Activated CD4-positive, alpha-beta T cell treated with anti-CD3 and anti-CD28 coated beads for 24 hours (primary cell): ENCODE data around the gene NOL12.
"Not testable (repeated sequence)": the region's sequence is repeated elsewhere in the genome, so short reads cannot be mapped to it uniquely, and the experiment has no call there.

Source experiments
- DNase-seq, 2 donors: peaks; one replicate each; pipeline ENCODE4 v3.0.0-alpha.2; 2020; ENCODE audit warnings: low read depth in 2 of 2

NOL12 gene, protein sequence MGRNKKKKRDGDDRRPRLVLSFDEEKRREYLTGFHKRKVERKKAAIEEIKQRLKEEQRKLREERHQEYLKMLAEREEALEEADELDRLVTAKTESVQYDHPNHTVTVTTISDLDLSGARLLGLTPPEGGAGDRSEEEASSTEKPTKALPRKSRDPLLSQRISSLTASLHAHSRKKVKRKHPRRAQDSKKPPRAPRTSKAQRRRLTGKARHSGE

DNA sequence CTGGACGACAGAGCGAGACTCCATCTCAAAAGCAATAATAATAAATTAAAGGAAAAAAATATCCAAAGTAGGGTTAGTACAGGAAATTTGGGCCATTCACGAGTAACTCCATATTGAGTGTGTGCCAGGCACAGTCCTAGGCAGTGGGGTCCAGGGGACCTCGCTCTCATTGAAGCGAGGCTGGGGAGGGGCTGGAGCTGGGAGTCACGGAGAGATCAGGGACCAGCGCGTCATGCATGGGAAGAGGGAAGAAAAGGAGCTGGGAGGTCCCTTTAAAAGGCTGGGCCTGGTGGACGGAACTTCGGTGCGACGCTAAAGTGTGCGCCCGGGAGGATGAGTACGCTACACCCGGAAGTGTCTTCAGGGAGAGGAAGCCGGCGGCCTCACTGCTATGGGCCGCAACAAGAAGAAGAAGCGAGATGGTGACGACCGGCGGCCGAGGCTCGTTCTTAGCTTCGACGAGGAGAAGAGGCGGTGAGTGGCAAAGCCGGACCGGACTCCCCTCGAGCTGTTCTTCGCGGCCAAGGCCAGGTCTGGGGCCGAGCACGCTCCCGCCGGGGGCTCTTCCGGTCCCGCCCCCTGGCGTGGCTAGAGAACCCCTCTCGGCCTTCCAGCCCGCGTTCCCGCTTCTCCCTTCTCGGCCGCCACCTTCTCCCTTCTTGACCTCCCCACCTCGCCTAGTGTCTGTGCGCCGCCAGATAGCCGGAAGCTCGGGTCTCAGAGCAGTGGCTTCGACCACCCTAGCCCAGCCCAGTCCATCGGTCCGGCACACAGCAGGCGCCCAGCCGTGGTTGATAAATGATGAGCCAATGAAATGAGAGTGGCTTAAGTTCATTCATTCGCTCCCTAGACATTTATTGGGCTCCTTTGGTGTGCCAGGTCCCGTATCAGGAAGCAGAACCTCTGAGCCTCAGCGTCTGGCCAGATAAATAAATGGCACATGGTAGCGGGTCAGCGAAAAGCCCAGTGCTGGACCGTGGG lies at the start of gene NOL12:
TSS of gene NOL12 (plus strand) at position 342 of the 981 bp plus-strand sequence. CDS start at position 392, 50 bp downstream.
- DNase-seq: peak; percentile 62

DNA sequence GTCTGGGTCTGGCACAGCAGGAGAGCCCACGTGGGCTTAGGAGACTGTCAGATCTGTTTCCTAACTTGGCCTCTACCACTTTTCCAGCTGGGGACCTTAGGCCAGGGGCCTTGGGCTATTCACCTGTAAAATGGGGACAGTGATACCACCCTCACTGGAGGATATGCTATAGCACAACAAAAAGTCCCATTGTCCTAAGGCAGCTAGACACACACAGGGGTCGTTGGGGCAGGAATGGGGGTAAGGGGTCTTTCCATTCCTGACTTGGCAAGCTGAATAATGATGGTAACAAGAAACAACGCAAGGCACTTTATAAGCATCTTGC lies 49.2 kb upstream of the NOL12 start:
- no peak for DNase-seq

DNA sequence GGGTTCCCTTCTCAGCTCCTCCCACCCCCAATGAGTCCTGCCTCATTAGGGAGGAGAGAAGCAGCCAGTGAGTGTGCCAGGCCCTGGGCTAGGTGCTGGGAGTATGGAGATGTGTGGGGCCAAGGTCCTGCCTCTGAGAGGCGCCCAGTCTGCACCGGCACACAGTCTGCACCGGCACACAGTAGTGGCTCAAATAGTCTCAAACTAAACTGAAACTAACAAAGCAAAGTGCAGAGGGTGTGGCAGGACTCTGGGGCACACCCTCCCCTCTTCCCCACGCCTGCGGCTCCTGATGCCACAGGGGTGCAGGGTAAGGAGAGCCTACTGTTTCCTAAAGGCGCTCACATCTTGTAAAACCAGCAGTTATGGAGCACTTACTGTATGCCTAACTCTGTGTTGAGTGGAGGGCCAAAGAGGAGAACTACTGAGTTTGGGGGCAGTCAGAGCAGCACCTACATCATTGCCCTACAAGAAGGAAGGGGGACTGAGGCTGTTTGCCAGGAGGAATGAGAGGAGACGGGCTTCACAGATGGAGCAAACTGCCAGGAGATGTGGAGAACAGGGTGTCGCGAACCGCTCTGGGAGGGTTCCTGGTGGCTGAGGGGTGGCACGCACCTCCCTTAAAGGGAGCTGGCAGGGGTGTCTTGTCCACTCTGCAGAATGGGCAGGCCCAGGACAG lies 47.6 kb upstream of the NOL12 start:
- DNase-seq: no peak

DNA sequence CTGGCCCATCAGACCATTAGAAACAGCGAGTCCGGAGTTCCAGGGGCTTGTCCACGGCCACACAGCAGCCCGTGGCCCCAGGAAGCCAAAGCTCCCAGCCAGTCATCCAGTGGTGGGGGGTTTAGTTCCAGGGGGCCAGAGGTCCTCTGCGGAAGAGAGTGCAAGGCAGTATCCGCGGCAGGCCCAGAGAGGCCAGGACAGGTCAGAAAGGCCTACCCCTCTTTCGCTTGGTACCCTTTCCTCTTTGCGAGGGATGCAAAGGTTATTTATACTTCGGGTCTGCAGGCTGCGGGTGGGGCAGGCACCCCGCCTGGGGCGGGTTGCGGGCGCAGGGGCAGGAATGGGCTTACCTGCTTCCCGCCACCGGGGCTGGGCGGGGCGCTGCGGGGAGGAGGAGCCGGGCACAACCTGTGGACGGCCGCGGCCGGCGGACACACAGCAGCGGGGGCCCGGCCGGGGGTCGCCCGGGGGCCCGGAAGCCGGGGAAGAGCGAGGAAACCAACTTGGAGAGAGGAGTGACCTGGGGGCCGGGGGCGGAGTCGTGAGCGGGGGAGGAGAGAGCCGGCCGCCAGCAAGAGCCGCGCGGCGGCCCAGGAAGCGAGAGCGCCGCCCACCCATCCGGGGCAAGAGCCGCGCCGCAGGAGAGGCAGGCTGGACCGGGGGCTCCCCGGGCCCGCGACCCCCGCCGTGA lies 46.9 kb upstream of the NOL12 start, which contains the start of gene SH3BP1:
TSS of gene SH3BP1 (plus strand) at position 600 of the 691 bp plus-strand sequence. CDS start 119 bp downstream, outside the sequence.
- peak in 1 of 2 donors; percentile 49 for DNase-seq

DNA sequence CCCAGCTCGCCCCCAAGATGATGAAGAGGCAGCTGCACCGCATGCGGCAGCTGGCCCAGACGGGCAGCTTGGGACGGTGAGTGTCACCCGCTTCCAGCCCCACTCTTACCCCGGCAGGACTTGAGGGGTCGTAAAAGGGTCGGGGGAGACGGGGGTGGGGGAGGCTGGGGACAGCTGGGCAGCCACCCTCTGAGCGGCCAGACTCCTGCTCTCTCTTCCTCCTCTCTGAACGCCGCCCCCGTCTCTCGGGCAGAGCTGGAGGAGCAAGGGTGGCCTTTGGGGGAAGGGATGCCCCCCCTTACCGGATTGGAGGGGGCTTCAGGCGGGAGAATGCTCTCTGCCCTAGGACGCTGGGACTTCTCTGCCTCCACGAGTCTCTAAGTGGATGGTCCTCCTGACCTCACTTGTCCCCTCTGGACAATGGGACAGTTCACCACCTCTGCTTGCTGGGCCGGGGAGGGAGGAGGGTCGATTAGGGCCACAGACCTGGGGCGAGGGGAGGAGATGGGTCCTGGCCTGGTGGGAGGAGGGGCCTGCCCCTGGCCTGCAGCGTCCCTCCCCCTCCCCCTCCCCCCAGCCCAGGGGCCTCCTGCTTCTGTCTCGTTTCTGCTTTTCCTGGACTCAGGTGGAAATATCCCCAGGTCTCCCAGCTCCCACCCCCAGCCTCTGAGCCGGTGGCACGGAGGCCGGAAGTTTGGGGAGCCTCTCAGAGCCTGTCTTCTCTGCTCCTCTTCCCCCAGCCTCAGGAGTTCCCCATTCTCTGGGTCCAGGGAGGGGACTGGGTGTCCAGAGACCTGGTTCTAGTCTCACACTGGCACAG lies 46.2 kb upstream of the NOL12 start:
- DNase-seq: no peak

DNA sequence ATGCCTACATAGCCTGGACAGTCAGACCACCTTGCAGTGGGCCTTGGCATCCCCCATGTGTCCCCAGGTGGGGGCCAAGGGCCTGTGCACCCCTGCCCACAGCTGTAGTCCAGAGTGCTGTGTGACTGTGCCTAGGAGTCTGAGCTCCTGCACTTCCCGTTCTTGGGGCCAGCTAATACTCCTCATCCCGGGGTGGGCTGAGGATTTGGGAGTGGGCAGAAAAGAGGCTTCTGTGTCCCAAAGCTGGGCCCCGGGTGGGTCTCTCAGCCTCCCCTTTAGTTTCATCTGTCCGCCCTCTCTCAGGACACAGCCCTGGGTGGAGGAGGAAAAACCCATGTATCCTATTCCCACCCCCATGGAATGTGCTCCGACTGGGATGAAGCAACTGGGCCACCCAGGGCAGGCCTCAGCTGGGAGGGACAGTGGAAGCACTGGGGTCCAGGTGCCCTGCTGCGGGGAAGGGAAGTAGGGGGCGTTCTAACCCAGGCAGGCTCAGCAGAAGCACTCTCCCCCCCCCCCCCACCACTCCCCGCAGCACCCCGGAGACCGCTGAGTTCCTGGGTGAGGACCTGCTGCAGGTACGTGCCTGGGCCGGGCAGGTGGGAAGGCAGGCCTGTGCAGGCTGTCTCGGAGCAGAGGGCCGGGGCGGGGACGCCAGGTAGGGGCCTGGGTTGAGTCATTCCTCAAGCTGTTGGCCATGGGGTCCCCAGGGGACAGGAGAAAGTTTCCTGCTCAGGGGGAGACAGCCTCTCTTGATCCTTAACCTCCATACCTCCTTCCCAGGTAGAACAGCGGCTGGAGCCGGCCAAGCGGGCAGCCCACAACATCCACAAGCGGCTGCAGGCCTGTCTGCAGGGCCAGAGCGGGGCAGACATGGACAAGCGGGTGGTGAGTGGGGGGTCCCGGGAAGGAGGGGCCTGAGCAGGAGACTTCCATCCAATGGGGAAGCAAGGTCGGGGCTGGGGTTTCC lies 45.3 kb upstream of the NOL12 start:
- no peak for DNase-seq

DNA sequence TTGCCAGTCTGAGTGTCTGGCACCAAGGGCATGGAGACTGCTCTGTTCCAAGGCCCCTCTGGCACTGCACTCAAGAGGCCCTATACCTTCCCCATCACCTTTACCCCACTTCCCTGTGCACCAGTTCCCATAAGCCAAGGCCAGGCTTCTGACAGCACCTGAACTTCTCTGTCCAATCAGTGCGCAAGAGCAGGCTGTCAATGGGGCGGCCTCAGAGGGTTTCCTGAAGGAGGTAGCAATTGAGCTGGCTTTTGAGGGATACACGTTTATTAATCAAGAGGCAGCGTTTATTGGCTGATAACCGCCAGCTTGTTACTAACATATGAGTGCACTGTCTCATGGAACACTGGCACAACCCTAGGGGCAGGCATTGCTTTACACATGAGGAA lies 44.6 kb upstream of the NOL12 start:
- DNase-seq: no peak

DNA sequence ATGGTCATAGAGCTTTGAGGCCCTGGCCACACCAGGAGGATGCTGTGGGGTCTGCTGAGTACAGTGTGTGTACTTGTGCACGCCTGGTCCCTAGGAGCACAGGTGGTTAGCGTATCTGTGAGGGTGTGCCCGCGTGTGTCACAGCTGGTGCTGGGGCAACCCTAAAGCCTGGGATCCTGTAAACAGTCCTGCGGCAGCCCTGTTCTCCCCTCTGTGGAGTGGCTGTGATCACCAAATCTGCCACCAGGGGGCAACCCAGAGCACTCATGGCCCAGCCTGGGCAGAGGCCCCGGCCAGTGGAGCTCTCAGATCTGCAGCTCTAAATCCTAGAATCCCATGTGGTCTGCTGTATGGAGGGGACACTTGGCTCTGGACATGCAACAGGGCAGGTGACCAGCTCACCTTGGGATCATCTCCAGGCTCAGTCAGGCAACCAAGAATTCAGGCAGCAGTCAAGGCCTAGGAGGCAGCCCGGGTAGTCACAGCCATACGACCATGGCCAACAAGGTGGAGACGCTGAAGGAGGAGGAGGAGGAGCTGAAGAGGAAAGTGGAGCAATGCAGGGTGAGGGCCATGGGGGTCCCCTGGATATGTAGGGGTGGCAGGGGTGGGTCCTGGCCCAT lies 42.8 kb upstream of the NOL12 start:
- peak; percentile 83 to 91 for DNase-seq

DNA sequence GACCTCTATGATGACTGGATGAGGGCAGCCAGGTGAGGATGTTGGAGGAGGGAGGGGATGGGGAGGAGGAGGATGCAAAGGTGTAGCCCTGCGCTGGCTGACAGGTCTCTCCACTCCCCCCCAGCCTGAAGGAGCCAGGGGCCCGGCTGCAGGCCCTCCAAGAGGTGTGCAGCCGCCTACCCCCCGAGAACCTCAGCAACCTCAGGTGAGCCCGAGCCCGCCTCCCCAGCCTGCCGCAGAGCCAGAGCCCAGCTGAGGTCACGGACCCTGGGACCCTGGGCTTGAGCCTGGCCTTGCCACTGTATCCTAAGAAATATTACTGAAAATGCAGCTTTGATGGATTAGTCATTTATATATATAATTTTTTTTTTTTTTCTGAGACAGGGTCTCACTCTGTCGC lies 38.8 kb upstream of the NOL12 start:
- no peak for DNase-seq

DNA sequence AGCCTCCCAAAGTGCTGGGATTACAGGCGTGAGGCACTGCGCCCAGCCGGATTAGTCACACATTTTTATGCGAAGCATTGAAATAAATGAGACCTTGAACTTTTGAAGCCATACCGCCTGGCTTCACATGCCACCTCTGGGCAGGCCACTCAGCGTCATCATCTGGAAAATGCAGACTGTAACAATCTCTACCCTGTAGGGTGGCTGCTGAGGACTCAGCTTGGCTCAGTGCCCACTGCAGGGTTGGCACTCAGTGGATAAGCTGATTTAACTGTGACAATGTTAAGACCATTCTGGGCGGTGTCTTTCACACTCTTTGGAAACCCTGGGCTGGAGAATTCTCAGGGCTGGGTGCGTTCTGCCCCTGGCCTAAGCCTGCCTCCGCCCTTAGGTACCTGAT lies 38.2 kb upstream of the NOL12 start:
- DNase-seq: no peak

DNA sequence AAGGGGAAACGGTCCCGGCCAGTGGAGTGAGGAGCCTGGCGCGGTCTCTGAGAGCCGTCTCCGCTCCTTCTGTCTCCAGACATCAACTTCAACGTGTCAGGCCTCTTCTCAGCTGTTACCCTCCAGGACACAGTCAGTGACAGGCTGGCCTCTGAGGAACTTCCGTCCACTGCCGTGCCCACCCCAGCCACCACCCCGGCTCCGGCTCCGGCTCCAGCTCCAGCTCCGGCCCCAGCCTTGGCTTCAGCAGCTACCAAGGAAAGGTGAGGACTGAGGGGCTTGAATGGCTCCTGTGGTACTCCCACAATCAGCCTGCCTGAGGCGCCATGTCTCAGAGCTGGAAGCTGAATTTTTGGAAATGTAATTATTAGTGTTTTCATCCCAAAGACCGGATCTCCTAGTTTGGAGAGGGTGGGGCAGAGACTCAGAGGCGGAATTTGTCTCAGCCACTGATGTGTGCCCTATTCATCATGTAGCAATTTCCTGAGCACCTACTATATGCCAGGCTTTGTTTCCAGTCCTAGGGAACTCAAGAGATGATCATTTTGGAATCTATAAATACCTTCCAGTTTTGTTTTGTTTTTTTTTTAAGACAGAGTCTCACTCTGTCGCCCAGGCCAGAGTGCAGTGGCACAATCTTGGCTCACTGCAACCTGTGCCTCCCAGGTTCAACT lies 35.5 kb upstream of the NOL12 start:
- no peak for DNase-seq

DNA sequence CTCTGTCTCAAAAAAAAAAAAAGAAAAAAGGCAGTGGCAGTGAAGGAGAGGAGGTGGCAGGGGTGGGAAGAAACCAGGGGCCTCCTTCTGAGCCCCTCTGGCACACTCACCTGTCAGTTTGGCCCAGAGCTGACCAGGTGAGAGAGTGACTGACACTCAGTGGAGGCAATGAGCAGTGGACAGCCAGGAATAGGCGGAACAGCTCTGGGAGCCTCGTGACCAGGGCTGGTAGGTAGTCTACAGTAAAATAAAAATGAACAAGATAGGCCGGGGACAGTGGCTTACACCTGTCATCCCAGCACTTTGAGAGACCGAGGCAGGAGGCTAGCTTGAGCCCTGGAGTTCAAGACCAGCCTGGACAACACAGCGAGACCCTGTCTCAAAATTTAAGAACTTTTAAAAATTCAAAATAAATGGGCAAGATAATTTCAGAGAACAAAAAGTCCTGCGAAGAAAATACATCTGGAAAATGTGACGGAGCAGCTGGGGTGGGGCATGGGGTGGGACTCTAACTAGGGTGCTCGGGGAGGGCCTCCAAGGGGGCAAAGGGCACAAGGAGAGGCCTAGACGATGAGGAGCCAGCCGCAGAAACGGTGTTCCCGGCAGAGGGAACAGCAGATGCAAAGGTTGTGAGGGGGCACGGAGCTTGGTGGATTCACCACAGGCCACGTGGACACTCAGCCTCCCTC lies 31.4 kb upstream of the NOL12 start:
- no peak for DNase-seq

DNA sequence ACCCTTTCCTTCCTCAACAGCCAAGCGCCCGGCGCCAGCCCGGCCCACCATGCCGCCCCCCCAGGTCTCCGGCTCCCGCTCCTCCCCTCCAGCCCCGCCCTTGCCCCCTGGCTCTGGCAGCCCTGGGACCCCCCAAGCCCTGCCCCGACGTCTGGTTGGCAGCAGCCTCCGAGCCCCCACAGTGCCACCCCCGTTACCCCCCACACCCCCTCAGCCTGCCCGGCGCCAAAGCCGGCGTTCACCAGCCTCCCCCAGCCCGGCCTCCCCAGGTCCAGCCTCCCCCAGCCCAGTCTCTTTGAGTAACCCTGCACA lies 30.9 kb upstream of the NOL12 start:
- DNase-seq: no peak

DNA sequence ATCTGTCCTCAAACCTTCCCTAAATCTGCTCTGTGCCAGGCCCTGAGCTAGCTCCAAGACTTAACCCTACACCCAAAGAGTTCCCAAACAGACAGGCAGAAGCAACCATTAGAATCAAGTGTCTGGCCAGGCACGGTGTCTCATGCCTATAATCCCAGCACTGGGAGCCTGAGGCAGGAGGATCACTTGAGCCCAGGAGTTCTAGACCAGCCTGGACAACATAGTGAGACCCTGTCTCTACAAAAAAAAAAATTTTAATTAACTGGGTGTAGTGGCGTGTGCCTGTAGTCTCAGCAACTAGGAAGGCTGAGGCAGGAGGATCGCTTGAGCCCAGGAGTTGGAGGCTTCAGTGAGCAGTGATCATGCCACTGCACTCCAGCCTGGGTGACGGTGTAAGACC lies 29.6 kb upstream of the NOL12 start:
- DNase-seq: not testable (repeated sequence)

DNA sequence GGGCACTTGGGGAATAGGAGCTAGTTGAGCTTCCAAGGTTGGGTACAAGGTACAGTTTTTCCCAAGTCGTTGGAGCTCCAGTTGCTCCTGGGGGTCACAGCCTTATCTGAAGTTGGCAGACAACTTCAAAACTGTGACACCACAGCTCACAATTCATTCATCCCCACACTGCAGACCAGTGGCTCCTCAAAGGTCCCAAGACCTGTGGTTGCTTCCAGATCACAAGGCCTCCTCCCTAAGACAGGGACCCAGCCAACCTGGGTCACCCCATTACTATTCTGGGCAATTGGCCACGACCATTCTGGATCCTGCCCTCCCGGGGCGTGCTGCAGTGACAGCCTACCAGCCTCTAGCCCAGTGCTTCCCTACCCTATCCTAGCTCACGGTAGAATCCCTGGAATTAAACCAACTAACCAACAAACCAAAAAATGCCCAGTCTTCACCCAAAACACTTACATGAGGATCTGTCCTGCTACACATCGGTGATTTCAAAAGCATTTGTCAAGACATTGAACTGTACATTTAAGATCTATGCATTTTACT lies 28.5 kb upstream of the NOL12 start:
- DNase-seq: no peak

DNA sequence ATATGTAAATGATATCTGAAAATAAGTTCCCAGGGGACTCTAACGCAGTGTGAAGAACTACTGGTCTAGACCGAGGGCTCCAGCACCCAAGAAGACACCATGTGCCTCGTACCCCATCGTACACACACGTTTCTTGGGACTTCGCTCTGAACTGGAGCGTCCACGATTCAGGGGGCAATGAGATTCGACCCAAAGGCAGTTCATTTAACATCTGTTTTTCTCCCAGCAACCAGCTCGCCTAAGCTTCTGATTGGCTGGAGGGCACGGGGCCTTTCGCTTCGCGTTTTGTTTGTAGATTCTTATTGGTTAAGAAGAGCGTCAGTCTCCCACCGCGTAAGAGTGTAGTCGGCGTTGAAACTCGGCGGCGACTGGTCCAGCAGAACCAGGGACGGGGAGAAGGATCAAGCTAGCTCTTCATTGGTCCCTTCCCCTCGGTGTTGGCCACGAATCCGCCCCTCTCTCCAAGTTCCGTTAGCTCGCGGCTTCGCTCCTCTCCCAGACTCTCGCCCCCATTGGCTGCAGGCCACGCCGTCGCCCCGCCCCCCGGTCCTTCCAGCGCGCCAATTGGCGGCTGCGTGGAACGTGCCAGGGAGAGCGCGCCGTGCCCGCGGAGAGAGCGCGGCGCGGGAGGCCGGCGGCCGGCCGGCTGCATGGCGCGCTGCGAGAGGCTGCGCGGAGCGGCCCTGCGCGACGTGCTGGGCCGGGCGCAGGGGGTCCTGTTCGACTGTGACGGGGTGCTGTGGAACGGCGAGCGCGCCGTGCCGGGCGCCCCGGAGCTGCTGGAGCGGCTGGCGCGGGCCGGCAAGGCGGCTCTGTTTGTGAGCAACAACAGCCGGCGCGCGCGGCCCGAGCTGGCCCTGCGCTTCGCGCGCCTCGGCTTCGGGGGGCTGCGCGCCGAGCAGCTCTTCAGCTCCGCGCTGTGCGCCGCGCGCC lies 27.7 kb upstream of the NOL12 start, which contains the start of gene PDXP:
TSS of gene PDXP (plus strand) at position 591 of the 933 bp plus-strand sequence. CDS start at position 651, 60 bp downstream.
- peak; percentile 98 for DNase-seq
